Erythroblast (primary cell): ENCODE data around the gene JARID2.

Experiments used
- GATA1 ChIP-seq: IDR thresholded peaks from 2 replicates; pipeline ENCODE4 v1.6.1; 2011; ENCODE audit warnings: low read depth, mild to moderate bottlenecking, control low read depth, low read length, moderate library complexity
- POLR2A ChIP-seq: IDR thresholded peaks from 2 replicates; pipeline ENCODE4 v1.6.1; 2011; ENCODE audit warnings: mild to moderate bottlenecking, low read length

- TF ChIP-seq POLR2A (no peak), GATA1 (no peak)
Measured at GRCh38 chr6:15427331-15428070, 181.6 kb downstream of the JARID2 start.
